Measurements from ENCODE around the gene ANO1. TPM values are rescaled to one million over a fixed set of nuclear protein-coding genes. Genes with fewer than 3 reads are reported as not detected.

ANO1 gene
- total and polyA plus RNA-seq, 4 donors, result 7.8 to 64.8 (median 32.2) TPM

GRCh38 chr11:70226183-70226582 is 148.1 kb downstream of the ANO1 start:
- no peaks in the 10 kb centered on the region for H3K36me3 ChIP-seq (ENCODE audit: control insufficient read depth in 4 of 4, insufficient read depth in 3 of 4, low read depth in 1 of 4, low read length in 3 of 4)
- WGBS, result 91% methylated on average over 3 of the region's 3 CpGs
- H3K9ac ChIP-seq (ENCODE audit: low read depth in 1 of 2, low read length in 2 of 2), result no peak overlapping the region
- H3K4me1 ChIP-seq (ENCODE audit: control insufficient read depth in 4 of 4, insufficient read depth in 4 of 4, low read length in 3 of 4), result peaks cover 2 to 6% (median 3%) of the 10 kb centered on the region in 4 donors
- no peak overlapping the region for H3K4me3 ChIP-seq (ENCODE audit: low read depth in 1 of 3, low read length in 3 of 3)
- DNase-seq (ENCODE audit: low spot score), result no peak
- no peak overlapping the region for H3K27ac ChIP-seq (ENCODE audit: low read depth in 1 of 2, low read length in 2 of 2)
- H3K9me3 ChIP-seq (ENCODE audit: control insufficient read depth in 4 of 4, low read length in 3 of 4), result no peaks in the 10 kb centered on the region
- no peaks in the 10 kb centered on the region for H3K27me3 ChIP-seq (ENCODE audit: control insufficient read depth in 4 of 4, insufficient read depth in 4 of 4, low read length in 3 of 4)
- TF ChIP-seq ZBTB33 (IDR thresholded peaks at IDR 0.05), result no peak
- TF ChIP-seq, protein P1, sequence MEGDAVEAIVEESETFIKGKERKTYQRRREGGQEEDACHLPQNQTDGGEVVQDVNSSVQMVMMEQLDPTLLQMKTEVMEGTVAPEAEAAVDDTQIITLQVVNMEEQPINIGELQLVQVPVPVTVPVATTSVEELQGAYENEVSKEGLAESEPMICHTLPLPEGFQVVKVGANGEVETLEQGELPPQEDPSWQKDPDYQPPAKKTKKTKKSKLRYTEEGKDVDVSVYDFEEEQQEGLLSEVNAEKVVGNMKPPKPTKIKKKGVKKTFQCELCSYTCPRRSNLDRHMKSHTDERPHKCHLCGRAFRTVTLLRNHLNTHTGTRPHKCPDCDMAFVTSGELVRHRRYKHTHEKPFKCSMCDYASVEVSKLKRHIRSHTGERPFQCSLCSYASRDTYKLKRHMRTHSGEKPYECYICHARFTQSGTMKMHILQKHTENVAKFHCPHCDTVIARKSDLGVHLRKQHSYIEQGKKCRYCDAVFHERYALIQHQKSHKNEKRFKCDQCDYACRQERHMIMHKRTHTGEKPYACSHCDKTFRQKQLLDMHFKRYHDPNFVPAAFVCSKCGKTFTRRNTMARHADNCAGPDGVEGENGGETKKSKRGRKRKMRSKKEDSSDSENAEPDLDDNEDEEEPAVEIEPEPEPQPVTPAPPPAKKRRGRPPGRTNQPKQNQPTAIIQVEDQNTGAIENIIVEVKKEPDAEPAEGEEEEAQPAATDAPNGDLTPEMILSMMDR (IDR thresholded peaks at IDR 0.05; ENCODE audit: low read depth, low read length, missing input control), result no peak
- TF ChIP-seq, protein P2, sequence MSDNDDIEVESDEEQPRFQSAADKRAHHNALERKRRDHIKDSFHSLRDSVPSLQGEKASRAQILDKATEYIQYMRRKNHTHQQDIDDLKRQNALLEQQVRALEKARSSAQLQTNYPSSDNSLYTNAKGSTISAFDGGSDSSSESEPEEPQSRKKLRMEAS (IDR thresholded peaks at IDR 0.05), result no peak
- TF ChIP-seq HNF4G (IDR thresholded peaks at IDR 0.05), result no peak
- no peak for TF ChIP-seq NR2F2 (IDR thresholded peaks at IDR 0.05)
- no peak for TF ChIP-seq TAF1 (conservative IDR thresholded peaks at IDR 0.05)
- no peak for TF ChIP-seq RXRA (IDR thresholded peaks at IDR 0.05)
- no peak for TF ChIP-seq JUND (IDR thresholded peaks at IDR 0.05)
- no peak for TF ChIP-seq RAD21 (IDR thresholded peaks at IDR 0.05)

DNA sequence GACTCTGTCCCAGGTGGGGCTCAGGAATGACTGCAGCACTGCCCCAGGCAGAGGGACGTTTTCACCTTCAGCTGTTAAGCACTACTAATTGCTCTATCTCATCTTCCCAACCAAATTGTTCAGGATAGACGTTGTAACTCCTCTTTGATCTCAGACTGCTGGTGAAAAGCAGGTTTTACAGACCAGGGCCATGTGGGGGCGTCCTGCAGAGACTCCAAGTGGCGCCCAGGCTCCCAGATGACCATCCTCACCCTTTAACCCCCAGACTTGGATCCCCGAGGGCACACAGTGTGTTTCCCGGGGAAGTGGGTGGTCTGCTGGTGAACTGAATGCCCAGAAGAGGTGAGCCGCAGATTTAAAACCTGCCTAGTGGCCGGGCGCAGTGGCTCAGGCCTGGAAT is 148.8 kb downstream of the ANO1 start:
- no peak overlapping the region for H3K9ac ChIP-seq (ENCODE audit: low read depth in 1 of 2, low read length in 2 of 2)
- no peak for DNase-seq (ENCODE audit: low spot score)
- 81% methylated on average over 9 of the region's 9 CpGs for WGBS
- no peaks in the 10 kb centered on the region for H3K27me3 ChIP-seq (ENCODE audit: control insufficient read depth in 4 of 4, insufficient read depth in 4 of 4, low read length in 3 of 4)
- no peaks in the 10 kb centered on the region for H3K36me3 ChIP-seq (ENCODE audit: control insufficient read depth in 4 of 4, insufficient read depth in 3 of 4, low read depth in 1 of 4, low read length in 3 of 4)
- TF ChIP-seq SP1 (IDR thresholded peaks at IDR 0.05) (no peak), NR2F2 (IDR thresholded peaks at IDR 0.05) (no peak), FOXA2 (IDR thresholded peaks at IDR 0.05) (no peak)
- no peak overlapping the region for H3K27ac ChIP-seq (ENCODE audit: low read depth in 1 of 2, low read length in 2 of 2)
- H3K9me3 ChIP-seq (ENCODE audit: control insufficient read depth in 4 of 4, low read length in 3 of 4), result no peaks in the 10 kb centered on the region
- H3K4me1 ChIP-seq (ENCODE audit: control insufficient read depth in 4 of 4, insufficient read depth in 4 of 4, low read length in 3 of 4), result peaks cover 2 to 6% (median 3%) of the 10 kb centered on the region in 4 donors
- no peak overlapping the region for H3K4me3 ChIP-seq (ENCODE audit: low read depth in 1 of 3, low read length in 3 of 3)

DNA sequence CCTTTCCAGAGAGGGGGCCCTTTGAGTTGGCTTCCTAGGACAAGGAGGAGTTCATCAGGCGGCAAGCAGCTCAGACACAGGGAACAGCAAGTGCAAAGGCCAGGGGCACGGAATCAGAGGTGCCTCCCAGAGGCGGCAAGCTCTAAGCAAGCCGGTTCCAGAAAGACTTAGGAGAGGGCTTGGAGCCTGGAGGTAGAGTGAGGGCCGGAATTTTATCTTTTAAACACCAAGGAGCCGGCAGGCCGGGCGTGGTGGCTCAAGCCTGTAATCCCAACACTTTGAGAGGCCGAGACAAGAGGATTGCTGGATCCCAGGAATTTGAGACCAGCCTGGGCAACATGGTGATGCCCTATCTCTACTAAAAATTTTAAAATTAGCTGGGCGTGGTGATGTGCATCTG is 151.6 kb downstream of the ANO1 start:
- no peak overlapping the region for H3K9ac ChIP-seq (ENCODE audit: low read depth in 1 of 2, low read length in 2 of 2)
- H3K27ac ChIP-seq (ENCODE audit: low read depth in 1 of 2, low read length in 2 of 2), result no peak overlapping the region
- no peaks in the 10 kb centered on the region for H3K27me3 ChIP-seq (ENCODE audit: control insufficient read depth in 4 of 4, insufficient read depth in 4 of 4, low read length in 3 of 4)
- no peaks in the 10 kb centered on the region for H3K36me3 ChIP-seq (ENCODE audit: control insufficient read depth in 4 of 4, insufficient read depth in 3 of 4, low read depth in 1 of 4, low read length in 3 of 4)
- 94% methylated on average over 10 of the region's 10 CpGs for WGBS
- TF ChIP-seq, protein P1 (IDR thresholded peaks at IDR 0.05; ENCODE audit: low read depth, low read length, missing input control), result no peak
- DNase-seq (ENCODE audit: low spot score), result no peak
- no peaks in the 10 kb centered on the region for H3K9me3 ChIP-seq (ENCODE audit: control insufficient read depth in 4 of 4, low read length in 3 of 4)
- no peak overlapping the region for H3K4me3 ChIP-seq (ENCODE audit: low read depth in 1 of 3, low read length in 3 of 3)
- H3K4me1 ChIP-seq (ENCODE audit: control insufficient read depth in 4 of 4, insufficient read depth in 4 of 4, low read length in 3 of 4), result peaks cover 2 to 6% (median 3%) of the 10 kb centered on the region in 4 donors

All from liver (tissue), 9 donors.